DND-41 (cell line): ENCODE measurements around the gene CDH23.

Source experiments
- ATAC-seq: fragments of 200-7000 bp; cut with Tn5 transposase; 3 replicates; pipeline ENCODE4 v1.9.1; 2021; ENCODE audit warnings: low read depth; ENCODE audit not compliant: insufficient read depth
- DNase-seq: peaks from one replicate; pipeline ENCODE4 v3.0.0-alpha.2; 2020
- H2AFZ ChIP-seq: 2 replicates; pipeline ENCODE4 v1.6.0; 2012; ENCODE audit warnings: low read depth, low read length
- H3K27ac ChIP-seq: 2 replicates; pipeline ENCODE4 v1.5.1; 2012; ENCODE audit warnings: low read length, inconsistent platforms
- H3K27me3 ChIP-seq: fragments of 200-600 bp; sonication (generic); 2 replicates; pipeline ENCODE4 v1.6.0; 2012; ENCODE audit warnings: low read length, mild to moderate bottlenecking, inconsistent platforms; ENCODE audit not compliant: insufficient read depth, poor library complexity
- H3K36me3 ChIP-seq: 2 replicates; pipeline ENCODE4 v1.5.1; 2012; ENCODE audit warnings: low read length, inconsistent platforms; ENCODE audit not compliant: insufficient read depth
- H3K4me1 ChIP-seq: 2 replicates; pipeline ENCODE4 v1.5.1; 2012; ENCODE audit warnings: mild to moderate bottlenecking, low read length; ENCODE audit not compliant: insufficient read depth
- H3K4me2 ChIP-seq: 2 replicates; pipeline ENCODE4 v1.6.0; 2012; ENCODE audit warnings: mild to moderate bottlenecking, moderate library complexity, low read length, inconsistent platforms; ENCODE audit not compliant: insufficient read depth
- H3K4me3 ChIP-seq, 2 experiments: fragments of 200-600 bp in 1 of 2; shearing (Covaris generic) in 1 of 2; 2 replicates each; pipeline ENCODE4 v1.5.1; 2012 to 2016; ENCODE audit warnings: inconsistent platforms in 2 of 2, low read length in 2 of 2, mild to moderate bottlenecking in 2 of 2, low read depth in 1 of 2, moderate library complexity in 1 of 2
- H3K79me2 ChIP-seq: 2 replicates; pipeline ENCODE4 v1.6.0; 2012; ENCODE audit warnings: low read length, inconsistent platforms; ENCODE audit not compliant: insufficient read depth
- H3K9ac ChIP-seq: 2 replicates; pipeline ENCODE4 v1.6.0; 2012; ENCODE audit warnings: low read depth, mild to moderate bottlenecking, inconsistent platforms, low read length, moderate library complexity
- H3K9me3 ChIP-seq: 2 replicates; pipeline ENCODE4 v1.5.1; 2012; ENCODE audit warnings: low read length, moderate library complexity, mild to moderate bottlenecking, inconsistent platforms; ENCODE audit not compliant: insufficient read depth, severe bottlenecking
- H4K20me1 ChIP-seq: 2 replicates; pipeline ENCODE4 v1.6.0; 2012; ENCODE audit warnings: low read length; ENCODE audit not compliant: insufficient read depth
- EZH2 ChIP-seq: IDR thresholded peaks from 3 replicates; pipeline ENCODE4 v1.6.1; 2012; ENCODE audit warnings: borderline replicate concordance, low read depth, mild to moderate bottlenecking, moderate library complexity, low read length, inconsistent platforms; ENCODE audit not compliant: severe bottlenecking
- TF ChIP-seq, protein P1 (sequence below): IDR thresholded peaks from 2 replicates; pipeline ENCODE4 v1.5.1; 2012; ENCODE audit warnings: borderline replicate concordance, low read length, moderate library complexity, mild to moderate bottlenecking; ENCODE audit not compliant: poor library complexity, severe bottlenecking; ENCODE audit errors: extremely low read depth

Gene CDH23

GRCh38 chr10:71526653-71527052, 129.9 kb downstream of the CDH23 start:
- no peak overlapping the region for H3K27ac ChIP-seq

DNA sequence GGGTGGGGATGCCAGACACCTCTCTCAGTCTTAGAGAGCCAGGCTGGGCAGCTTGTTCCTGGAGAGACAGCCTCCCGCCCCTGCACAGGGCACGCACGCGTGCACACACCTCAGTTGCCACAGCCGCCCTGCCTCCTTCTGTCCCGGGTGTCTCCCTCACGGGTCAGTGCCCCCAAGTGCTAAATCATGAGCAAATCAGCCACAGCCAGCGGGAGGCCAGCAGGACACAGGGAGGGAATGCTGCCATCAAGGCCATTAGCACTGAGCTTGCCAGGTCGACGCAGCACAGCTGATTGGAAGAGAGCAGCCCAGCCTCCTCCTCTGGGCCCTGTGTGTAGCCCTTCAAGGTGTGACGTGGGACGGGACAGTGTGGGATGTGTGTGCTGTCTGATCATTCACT, 130.4 kb downstream of the CDH23 start:
- H3K9me3 ChIP-seq: no peaks in the 10 kb centered on the region
- ATAC-seq (no peak), DNase-seq (no peak)
- no peak overlapping the region for H3K27ac ChIP-seq
- H4K20me1 ChIP-seq: no peaks in the 10 kb centered on the region
- no peak overlapping the region for H3K4me3 ChIP-seq
- H3K4me1 ChIP-seq: no peaks in the 10 kb centered on the region
- TF ChIP-seq EZH2: no peak
- TF ChIP-seq, protein P1, sequence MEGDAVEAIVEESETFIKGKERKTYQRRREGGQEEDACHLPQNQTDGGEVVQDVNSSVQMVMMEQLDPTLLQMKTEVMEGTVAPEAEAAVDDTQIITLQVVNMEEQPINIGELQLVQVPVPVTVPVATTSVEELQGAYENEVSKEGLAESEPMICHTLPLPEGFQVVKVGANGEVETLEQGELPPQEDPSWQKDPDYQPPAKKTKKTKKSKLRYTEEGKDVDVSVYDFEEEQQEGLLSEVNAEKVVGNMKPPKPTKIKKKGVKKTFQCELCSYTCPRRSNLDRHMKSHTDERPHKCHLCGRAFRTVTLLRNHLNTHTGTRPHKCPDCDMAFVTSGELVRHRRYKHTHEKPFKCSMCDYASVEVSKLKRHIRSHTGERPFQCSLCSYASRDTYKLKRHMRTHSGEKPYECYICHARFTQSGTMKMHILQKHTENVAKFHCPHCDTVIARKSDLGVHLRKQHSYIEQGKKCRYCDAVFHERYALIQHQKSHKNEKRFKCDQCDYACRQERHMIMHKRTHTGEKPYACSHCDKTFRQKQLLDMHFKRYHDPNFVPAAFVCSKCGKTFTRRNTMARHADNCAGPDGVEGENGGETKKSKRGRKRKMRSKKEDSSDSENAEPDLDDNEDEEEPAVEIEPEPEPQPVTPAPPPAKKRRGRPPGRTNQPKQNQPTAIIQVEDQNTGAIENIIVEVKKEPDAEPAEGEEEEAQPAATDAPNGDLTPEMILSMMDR: no peak
- H3K27me3 ChIP-seq: peaks cover 8% of the 10 kb centered on the region
- no peak overlapping the region for H3K9ac ChIP-seq
- H2AFZ ChIP-seq: no peak overlapping the region
- H3K4me2 ChIP-seq: no peak overlapping the region
- no peaks in the 10 kb centered on the region for H3K79me2 ChIP-seq
- H3K36me3 ChIP-seq: no peaks in the 10 kb centered on the region

More at GRCh38 chr10:71526653-71527052, 129.9 kb downstream of the CDH23 start:
- ATAC-seq: no peak
- Histone ChIP-seq H3K4me1 (no peaks in the 10 kb centered on the region), H3K9ac (no peak overlapping the region), H3K4me2 (no peak overlapping the region), H4K20me1 (no peaks in the 10 kb centered on the region), H3K4me3 (no peak overlapping the region), H2AFZ (no peak overlapping the region), H3K79me2 (no peaks in the 10 kb centered on the region), H3K36me3 (no peaks in the 10 kb centered on the region), H3K9me3 (no peaks in the 10 kb centered on the region), H3K27me3 (peaks cover 8% of the 10 kb centered on the region)
- no peak for TF ChIP-seq EZH2
- TF ChIP-seq, protein P1: no peak
- DNase-seq: no peak

DNA sequence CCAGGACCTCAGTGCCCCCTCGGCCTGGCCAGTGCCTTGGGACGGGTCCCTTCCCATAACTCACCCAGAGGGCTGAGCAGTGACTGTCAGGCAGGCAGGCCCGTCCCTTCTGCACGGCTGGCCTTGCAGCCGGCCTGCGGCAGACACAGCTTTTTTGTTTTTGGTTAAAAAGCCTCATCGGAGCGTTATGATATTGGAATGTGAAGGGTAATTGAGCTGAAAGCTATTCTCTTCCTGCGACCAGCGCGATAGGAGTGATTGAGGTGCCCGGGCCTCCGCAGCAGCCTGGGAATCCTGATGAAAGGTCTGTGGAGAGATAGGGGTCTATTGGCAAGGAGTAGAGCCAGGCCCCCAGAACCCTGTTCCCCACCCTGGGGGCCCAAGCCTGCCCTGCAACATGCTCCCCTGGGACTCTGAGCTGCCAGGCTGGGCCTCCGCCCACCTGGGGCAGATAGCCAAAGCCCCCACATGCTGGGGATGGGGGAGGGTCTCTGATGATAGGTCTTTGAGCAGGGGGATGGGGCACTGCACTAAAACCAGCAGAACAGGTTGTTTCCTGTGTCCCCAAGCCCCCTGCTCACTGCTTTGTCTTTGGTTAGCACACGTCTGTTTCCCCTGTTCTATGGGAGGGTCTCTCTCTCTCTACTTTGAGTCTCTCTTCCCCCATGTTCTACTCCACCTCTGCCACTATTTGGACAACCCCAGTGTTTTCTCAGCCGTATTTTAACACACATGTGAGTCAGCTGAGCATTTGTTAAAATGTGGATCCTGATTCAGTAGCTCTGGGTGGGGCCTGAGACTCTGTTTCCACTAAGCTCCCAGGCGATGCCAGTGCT, 131.9 kb downstream of the CDH23 start:
- no peak overlapping the region for H3K4me3 ChIP-seq
- TF ChIP-seq EZH2: no peak
- TF ChIP-seq, protein P1: no peak
- no peaks in the 10 kb centered on the region for H3K36me3 ChIP-seq
- H3K27me3 ChIP-seq: peaks cover 8% of the 10 kb centered on the region
- ATAC-seq (no peak), DNase-seq (no peak)
- no peaks in the 10 kb centered on the region for H3K9me3 ChIP-seq
- H3K27ac ChIP-seq: no peak overlapping the region
- no peaks in the 10 kb centered on the region for H3K4me1 ChIP-seq
- H3K9ac ChIP-seq: no peak overlapping the region
- no peak overlapping the region for H2AFZ ChIP-seq
- no peaks in the 10 kb centered on the region for H4K20me1 ChIP-seq
- no peaks in the 10 kb centered on the region for H3K79me2 ChIP-seq
- H3K4me2 ChIP-seq: no peak overlapping the region
